Daoy (cell line): ENCODE data around the gene DIS3. TPM values are rescaled to one million over a fixed set of nuclear protein-coding genes. Genes with fewer than 3 reads are reported as not detected.
"Not testable (repeated sequence)": the region's sequence is repeated elsewhere in the genome, so short reads cannot be mapped to it uniquely, and the experiment has no call there.

Experiments
- DNase-seq: peaks from one replicate; pipeline ENCODE4 v3.0.0-alpha.2; 2015; ENCODE audit warnings: low read depth
- total RNA-seq: library from RNA; depleted of rRNA; stranded (reverse); fragments of >200 nt; shearing (Covaris generic); gene quantifications from 2 replicates; pipeline ENCODE4 v1.2.3, GENCODE V29; 2014; rRNA removed

DIS3 gene, protein sequence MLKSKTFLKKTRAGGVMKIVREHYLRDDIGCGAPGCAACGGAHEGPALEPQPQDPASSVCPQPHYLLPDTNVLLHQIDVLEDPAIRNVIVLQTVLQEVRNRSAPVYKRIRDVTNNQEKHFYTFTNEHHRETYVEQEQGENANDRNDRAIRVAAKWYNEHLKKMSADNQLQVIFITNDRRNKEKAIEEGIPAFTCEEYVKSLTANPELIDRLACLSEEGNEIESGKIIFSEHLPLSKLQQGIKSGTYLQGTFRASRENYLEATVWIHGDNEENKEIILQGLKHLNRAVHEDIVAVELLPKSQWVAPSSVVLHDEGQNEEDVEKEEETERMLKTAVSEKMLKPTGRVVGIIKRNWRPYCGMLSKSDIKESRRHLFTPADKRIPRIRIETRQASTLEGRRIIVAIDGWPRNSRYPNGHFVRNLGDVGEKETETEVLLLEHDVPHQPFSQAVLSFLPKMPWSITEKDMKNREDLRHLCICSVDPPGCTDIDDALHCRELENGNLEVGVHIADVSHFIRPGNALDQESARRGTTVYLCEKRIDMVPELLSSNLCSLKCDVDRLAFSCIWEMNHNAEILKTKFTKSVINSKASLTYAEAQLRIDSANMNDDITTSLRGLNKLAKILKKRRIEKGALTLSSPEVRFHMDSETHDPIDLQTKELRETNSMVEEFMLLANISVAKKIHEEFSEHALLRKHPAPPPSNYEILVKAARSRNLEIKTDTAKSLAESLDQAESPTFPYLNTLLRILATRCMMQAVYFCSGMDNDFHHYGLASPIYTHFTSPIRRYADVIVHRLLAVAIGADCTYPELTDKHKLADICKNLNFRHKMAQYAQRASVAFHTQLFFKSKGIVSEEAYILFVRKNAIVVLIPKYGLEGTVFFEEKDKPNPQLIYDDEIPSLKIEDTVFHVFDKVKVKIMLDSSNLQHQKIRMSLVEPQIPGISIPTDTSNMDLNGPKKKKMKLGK
- total RNA-seq = 36.7 and 51.2 TPM in 2 replicates

DNA sequence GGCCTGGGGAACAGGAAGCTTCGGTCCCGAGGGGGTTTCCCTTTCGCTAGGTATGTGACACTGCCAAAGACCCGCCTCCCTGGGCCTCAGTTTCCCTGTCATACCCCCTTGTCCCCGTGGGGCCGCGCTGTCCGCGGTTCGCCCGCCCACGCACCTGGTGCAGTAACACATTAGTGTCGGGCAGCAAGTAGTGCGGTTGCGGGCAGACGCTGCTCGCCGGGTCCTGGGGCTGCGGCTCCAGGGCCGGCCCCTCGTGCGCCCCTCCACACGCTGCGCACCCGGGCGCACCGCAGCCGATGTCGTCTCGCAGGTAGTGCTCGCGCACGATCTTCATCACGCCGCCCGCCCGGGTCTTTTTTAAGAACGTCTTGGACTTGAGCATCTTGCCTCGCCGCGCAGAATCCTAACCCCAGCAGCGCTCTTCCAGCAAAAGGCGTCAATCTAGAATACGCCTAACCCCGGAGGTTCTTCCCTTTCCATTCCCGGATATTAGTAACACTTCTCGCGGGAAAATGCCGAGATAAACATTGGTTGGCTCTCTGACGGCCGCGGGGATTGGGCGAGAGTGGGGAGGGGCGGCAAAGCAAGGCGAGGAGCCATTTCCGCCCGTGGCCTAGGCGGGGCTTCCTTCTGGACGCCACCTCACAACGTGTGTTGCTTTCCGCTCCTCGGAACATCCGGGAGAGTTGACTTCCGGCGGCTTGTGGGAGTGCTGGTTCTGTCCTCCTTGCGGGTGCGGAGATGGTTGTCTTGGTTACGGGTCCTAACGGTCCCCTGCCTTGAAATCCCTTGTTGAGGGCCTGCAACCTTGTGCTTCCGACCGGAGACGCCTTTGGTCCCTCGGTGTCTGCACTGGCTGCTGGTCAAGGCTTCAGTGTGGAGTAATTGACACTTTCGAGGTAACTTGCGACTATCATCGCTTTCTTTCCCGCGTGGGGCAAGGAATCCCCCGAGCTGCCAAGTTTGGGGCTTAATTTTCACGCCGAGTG is at the start of gene DIS3, which contains the start of gene PIBF1:
Gene DIS3, minus strand, starts transcription at position 450 of the 989 bp plus-strand sequence. Its CDS starts 68 bp downstream, at position 382.
Gene PIBF1, plus strand, starts transcription at position 683 of the 989 bp plus-strand sequence. CDS start 1,337 bp downstream, outside the sequence.
- peak; percentile 97 for DNase-seq

DNA sequence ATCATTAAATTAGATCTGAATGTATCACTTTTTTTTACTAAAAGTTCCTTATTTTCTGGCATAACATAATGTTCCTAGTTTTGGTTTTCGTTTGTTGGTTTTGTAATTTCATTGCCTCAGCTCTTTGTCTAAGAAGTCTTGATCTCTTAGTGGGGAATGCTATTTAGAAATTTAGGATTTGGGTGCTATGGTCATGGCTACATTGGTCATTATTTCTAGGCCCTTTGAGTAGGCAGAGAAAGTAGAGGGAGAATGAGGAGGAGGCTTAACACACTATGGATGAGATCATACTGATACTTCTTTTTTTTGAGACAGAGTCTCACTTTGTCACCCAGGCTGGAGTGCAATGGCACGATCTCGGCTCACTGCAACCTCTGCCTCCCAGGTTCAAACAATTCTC is 42.0 kb upstream of the DIS3 start:
- no peak for DNase-seq

DNA sequence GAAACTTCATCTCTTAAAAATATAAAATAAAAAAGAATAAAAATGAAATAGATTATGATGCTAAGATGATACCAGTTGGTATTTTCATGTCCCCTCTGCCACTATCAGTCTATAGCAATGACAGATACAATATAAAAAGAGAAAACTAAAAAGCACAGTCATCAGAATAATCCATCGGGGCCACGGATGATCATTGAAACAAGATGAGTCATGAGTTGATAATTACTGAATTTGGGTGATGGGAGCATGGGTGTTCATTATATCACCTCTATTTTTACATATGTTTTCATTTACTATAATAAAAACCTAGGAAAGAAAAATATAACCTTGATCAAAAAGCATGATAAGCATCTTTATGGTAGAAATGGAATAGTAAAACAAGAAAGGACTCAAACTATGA is 41.4 kb upstream of the DIS3 start:
- DNase-seq = no peak

DNA sequence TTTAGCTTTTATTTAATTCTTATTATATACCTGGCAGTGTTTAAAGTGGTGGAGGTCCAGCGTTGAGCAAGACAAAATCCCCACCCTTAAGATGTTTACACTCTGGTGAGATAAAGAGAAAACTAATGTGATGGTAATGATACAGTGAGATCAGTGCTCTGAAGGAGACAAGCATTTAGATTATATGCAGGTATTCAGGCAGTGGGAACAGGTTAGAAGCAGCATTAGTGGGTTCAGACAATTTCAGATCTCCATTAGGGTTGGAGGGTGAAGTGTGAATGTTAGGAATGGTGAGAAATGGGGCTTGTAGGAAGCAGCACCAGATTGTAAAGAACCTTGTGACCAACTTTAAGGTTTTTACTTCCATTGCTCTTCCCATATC is 39.2 kb upstream of the DIS3 start:
- no peak for DNase-seq

DNA sequence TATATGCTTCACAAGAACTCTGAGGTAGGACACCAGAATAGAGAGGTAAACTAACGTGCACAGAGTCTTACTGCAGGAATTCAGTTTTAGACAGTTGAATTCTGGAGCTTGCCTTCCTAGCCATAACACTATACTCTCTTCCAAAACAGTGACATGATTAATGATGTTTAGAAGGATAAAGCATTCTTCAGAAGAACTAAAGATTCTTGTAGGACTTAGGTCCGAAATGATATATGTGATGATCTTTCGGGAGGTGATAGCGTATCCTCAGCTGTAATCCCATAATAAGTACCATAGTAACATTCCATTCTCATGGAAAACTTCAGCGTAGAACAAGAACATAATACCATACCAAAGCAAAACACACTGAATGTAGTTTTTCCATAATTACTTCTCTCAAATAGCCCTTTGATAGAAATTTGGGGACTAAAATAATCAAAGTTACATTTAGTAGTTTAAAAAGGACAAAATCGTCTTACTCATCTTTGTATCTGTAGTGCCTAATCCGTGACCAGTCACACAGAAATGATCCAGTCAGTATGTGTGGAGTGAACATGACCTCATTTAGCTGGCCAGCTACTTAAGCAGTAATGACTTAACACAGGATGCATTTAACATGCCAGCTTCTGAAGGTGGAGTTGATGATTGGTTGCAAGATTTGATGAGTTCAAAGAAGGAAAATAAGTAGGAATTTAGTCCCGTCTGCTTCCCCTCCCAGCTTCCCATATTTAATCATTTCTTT is 38.6 kb upstream of the DIS3 start:
- peak; percentile 27 for DNase-seq

DNA sequence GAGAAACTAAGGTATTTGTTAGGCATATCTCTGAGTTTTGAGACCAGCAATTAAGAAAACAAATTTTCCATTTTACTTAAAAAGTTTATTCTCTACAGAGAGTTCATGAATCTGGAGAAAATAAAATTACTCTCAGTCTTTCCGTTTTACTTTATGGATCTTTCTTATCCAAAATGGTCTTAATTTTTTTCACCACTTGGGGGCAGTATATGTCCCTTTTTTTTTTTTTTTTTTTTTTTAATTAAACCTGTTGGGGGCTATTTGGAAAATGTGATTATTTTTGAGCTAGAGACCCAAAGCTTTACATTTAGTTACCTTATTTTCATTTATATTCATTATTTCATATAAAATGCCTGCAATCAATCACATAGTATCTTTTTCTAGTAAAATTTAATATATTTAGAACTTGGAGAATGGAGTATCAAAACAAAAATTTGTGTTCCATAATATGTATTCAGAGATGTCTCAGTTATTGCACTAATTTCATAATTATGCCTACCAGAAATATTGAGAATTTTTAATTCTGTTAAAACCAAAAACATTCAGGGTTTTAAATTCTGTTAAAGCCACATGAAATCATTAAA is 27.3 kb upstream of the DIS3 start:
- DNase-seq = no peak

DNA sequence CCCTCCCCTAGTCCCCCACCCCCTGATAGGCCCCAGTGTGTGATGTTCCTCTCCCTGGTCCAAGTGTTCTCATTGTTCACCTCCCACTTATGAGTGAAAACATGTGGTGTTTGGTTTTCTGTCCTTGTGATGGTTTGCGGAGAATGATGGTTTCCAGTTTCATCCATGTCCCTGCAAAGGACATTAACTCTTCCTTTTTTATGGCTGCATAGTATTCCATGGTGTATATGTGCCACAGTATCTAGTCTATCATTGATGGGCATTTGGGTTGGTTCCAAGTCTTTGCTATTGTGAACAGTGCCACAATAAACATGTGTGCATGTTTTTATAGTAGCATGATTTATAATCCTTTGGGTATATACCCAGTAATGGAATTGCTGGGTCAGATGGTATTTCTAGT is 24.8 kb upstream of the DIS3 start:
- not testable (repeated sequence) for DNase-seq

DNA sequence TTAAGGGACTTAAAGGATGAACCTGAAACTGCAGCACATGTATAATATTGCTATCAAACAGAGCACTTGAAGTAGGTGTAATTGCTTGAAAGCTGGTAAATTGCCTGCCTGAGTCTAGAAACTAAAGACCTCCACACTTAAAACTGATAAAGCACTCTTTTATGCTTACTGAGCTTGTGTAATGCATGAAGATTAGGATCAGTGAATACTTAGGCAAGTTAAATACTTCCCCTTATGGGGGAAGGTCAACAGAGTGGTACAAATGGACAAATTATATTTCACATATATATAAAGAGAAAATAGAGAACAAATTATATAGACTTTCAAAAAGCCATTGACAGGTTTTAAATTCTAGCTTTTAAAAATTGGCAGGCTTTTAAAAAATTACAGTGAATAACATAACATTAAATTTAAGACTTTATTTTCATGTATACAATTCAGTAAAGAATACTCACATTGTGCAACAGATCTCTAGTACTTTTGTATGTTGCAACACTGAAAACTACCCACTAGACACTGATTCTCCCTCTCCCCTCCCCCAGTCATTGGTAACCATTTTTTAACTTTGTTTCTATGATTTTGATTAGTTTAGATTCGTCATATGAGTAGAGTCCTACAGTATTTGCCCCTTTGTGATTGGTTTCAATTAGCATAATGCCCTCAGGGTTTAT is 24.1 kb upstream of the DIS3 start:
- DNase-seq = no peak

DNA sequence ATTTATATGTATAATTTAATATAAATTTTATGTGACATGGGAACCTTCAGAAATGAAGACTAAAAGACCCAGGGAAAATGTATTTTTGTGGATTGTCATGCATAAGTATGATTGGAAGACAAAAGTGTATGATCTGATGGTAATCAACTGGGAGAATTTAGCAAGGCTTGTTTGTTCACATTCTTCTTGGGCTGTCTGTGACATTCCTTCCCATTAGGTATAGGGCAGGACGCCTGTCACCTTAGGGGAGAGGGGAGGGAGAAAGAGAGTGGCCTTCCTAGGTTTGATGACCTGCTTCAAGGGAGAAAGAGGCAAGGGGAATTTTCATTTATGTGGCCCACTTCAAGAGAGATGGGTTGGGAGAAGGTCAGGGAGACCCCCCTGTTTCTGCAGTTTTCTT is 22.6 kb upstream of the DIS3 start:
- DNase-seq = no peak

DNA sequence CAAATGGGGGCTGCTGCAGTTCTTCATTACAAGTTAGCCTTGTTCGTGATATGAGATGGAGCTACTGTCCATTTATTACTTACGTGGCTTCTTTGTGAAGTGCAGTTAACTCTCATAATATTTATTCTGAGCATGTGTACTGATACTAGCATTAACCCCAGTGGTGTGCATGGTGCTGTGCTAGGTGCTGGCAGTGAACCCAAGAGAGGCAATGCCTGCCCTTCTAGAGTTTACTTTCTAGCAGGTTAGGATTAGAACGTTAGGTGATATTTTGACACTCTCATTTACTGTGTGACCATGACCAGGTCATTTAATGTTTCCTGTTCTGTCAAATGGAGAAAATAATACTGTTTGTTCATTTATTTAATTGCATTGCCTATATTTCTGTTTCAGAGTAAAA is 17.1 kb upstream of the DIS3 start:
- no peak for DNase-seq

DNA sequence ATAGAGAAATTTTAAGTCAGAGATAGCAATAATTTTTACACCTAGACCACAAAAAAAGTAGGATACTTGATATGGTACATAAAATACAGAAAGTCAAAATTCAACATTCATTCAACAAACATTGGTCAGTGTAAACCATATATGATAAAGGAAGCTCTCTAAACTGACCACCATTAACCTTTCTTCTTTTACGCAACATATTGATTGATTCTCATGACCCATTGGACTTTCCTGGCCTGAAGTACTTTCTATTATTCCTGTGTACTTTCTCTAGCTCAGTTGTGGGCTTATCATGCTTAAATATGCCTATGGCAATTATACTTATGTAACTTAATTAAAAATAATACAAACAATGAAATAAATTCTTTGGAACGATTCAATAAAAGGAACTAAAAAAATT is 10.9 kb upstream of the DIS3 start:
- DNase-seq = no peak

DNA sequence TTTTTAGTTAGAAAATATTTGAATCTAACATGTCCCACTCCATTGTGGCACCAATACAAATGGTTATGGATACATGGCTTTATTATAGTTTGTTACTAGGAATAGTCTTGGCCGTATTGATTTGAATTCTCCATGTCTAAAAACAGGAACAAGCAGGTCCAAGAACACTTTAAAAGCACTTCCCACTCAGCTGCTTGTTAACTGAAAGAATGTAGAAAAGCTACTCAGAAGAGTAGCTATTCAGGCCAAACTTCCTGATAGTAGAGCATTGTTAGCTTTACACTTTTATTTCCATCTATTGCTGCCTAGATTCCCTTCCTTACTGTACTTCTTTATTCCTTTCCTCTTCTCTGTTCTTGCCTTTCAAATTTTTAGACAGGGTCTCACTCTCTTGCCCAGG is 7.1 kb upstream of the DIS3 start:
- no peak for DNase-seq

DNA sequence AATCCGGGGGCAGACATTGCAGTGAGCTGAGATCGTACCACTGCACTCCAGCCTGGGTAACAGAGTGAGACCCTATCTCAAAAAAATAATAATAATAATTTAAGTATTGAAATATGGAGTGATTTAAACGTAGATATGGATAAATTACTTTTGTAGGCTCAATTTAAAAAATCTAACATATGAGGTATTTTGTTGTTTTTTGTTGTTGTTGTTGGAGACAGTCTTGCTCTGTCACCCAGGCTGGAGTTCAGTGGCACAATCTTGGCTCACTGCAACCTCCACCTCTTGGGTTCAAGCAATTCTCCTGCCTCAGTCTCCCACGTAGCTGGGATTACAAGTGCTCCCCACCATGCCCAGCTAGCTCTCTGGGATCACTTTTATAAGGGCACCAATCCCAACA is 3.0 kb upstream of the DIS3 start:
- DNase-seq = not testable (repeated sequence)

DNA sequence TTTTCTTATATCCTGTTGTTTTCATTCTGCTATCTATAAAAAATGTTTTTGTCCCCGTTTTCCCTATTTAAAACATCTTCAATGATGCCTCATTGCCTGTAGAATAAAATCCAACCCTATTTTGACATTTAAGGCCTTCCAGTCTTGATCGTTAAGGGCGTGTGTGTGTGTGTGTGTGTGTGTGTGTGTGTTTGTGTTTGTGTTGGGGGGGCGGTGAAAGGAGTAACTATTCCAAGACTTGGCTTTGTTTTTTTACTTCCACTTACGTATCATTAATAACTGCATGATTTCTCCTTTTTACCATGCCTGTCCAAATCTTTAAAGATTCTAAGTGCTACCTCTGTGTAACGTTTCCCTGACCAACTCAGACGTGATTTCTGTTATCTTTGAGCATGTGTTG is 1.0 kb upstream of the DIS3 start:
- DNase-seq = no peak

DNA sequence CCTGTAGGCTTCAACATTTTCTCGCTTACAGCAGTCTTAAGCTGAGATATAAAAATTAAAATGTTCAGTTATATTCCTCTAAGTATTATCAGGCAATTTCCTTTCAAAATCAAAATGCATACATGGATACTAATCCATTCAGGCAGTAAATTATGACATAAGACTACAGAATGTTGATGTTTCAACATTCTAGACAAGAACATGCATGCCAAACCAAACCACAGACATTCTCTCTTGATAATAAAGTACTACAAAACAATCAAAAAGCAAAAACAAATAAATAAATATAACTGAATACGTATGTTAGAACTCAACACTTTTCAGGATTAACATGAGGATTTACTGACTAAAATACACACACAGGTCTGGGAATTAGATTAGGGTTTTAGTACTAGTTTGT is 7.7 kb downstream of the DIS3 start:
- DNase-seq = no peak

DNA sequence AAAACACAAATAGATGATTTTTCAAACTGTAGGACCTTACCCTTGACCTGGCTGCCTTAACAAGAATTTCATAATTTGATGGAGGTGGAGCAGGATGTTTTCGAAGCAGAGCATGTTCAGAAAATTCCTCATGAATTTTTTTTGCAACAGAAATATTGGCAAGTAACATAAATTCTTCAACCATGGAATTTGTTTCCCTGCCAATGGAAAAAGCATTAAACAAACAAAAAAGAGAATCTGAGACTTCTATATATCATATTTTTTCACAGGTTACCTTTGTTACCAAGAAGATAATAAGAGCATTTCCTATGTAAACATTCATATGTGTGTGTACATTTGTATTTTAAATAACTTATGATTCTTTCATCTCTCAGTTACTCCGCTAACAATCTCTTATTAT is 18.3 kb downstream of the DIS3 start:
- DNase-seq = no peak

DNA sequence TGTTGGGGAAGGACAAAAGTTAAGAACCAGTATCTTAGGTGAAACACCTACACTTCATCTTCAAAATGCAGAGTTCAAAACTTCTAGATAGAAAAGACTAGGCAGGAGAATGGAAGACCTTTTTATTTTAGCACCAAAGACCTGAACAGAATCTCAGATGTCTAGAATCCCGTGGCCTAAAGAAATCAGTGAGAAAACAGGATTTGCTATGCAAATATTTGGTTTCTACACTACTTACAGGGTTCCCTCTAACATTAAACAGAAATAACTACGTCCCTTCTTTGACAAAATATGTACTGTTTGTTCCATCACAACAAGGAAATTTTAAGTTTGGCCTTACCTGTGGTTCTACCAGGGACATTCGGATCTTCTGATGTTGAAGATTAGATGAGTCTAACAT is 21.5 kb downstream of the DIS3 start:
- DNase-seq = no peak

DNA sequence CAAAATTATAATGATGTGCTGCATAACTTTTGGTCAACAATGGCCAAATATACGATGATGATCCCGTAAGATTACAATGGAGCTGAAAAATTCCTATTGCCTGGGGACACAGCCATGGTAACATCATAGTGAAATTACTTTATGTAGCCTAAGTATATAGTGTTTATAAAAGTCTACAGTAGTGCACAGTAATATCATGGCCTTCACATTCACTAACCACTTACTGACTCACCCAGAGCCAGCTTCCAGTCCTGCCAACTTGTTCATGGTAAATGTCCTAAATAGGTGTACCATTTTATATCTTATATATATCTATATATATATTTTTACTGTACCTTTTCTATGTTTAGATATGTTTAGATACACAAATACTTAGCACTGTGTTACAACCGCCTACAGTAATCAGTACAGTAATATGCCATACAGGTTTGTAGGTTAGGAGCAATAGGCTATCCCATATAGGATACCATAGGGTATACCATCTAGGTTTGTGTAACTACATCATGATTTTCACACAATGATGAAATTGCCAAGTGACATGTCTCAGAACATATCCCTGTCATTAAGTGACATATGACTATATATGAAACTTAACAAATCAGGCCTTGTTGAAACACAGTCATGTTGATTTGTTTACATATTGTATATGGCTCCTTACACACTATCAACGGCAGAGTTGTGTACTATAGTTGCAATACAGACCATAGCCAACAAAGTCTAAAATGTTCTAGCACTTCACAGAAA is 23.7 kb downstream of the DIS3 start:
- DNase-seq = no peak

DNA sequence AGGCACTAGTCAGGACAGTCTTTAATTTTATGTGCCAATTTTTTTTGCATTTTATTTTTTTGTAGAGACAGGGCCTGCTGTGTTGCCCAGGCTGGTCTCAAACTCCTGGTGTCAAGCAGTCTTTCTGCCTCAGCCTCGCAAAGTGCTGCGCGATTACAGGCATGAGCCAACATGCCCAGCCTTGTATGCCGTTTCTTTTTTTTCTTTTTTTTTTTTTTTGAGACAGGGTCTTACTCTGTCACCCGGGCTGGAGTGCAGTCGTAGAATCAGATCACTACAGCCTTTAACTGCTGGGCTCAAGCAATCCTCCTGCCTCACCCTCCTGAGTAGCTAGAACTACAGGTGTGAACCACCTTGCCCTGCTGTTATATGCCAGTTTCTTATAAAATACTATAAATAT is 27.6 kb downstream of the DIS3 start:
- DNase-seq = no peak
